ENCODE measurements around the gene MAD1L1. TPM values are rescaled to one million over a fixed set of nuclear protein-coding genes. Genes with fewer than 3 reads are reported as not detected.

The MAD1L1 gene
- total RNA-seq, 1 experiment from 2014 or later, result 63.0 TPM

DNA sequence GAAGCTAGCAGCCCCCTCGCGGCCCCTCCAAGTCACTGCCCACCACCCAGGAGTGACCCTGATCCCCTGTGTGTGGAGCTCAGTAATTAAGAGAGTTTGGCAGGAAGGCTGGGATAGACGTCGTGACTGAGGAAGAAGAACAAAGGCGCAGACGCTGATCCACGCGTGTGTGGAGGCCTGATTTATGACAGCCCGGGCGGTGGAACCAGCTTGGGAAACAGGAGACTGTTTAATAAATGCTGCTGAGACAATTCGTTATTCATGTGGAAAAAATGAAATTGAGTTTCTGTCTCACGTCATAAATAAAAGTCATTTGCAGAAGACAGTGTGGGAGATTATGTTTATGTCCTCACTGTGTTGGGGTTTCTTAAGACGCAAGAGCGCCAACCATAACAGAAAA is 431.8 kb downstream of the MAD1L1 start:
- Histone ChIP-seq H3K4me3 (ENCODE audit: insufficient read depth, low read depth, low read length) (no peak overlapping the region), H3K27me3 (ENCODE audit: control insufficient read depth, insufficient read depth, low read length) (no peaks in the 10 kb centered on the region), H3K36me3 (replicated peaks; ENCODE audit: control insufficient read depth, insufficient read depth, low read length) (no peaks in the 10 kb centered on the region)
- DNase-seq, result no peak

GRCh38 chr7:1798191-1798590 is 434.6 kb downstream of the MAD1L1 start:
- Histone ChIP-seq H3K36me3 (replicated peaks; ENCODE audit: control insufficient read depth, insufficient read depth, low read length) (no peaks in the 10 kb centered on the region), H3K4me3 (ENCODE audit: insufficient read depth, low read depth, low read length) (no peak overlapping the region), H3K27me3 (ENCODE audit: control insufficient read depth, insufficient read depth, low read length) (no peaks in the 10 kb centered on the region)
- no peak for DNase-seq

DNA sequence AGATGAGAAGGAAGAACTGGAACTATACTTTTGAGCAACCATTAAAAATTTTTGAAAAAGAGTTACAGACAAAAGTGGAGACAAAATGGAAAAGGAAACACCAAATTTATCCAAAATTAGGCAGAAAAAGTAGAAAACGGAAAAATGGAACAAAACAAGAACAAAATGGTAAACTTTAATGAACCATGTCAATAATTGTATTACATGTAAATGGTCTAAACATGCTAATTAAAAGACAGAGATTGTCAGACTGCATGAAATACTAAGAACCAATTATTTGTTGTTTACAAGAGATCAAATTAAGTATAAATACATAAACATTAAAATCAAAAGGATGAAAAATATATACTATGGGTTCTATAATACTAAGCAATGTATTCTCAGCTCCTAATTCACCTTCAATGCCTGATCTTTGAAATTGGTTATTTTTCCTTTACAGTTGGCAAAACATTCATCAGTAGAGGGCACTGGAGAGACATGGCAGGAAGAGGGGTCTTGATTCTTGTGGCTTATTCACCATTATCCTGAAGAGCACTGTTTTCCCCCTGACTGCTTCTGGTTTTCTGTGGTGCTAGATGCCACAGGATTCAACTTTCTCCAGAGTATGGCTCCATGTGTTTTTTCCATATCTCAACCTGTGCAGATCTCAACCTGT is 437.7 kb downstream of the MAD1L1 start:
- Histone ChIP-seq H3K4me3 (ENCODE audit: insufficient read depth, low read depth, low read length) (no peak overlapping the region), H3K27me3 (ENCODE audit: control insufficient read depth, insufficient read depth, low read length) (no peaks in the 10 kb centered on the region), H3K36me3 (replicated peaks; ENCODE audit: control insufficient read depth, insufficient read depth, low read length) (no peaks in the 10 kb centered on the region)
- DNase-seq, result no peak

DNA sequence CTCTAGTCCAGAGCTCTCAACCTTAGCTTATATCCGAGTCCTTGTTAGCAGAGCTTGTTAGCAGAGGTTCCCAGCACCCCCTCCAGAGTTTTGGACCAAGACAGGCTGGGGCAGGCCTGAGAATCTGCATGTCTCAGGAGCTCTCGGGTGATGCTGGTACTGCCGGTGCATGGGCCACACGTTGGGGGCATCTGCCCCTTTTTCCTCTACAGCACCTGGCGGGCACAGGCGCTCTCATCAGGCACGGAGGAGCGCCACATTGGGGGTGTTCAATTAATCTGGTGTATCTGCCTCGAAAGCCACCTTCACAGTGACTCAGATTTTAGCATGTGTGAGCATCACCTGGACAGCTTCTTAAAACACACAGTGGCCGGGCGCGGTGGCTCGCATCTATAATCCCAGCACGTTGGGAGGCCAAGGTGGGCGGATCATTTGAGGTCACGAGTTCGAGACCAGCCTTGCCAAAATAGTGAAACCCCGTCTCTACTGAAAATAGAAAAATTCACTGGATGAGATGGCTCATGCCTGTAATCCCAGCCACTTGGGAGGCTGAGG is 445.0 kb downstream of the MAD1L1 start:
- Histone ChIP-seq H3K27me3 (ENCODE audit: control insufficient read depth, insufficient read depth, low read length) (no peaks in the 10 kb centered on the region), H3K4me3 (ENCODE audit: insufficient read depth, low read depth, low read length) (no peak overlapping the region), H3K36me3 (replicated peaks; ENCODE audit: control insufficient read depth, insufficient read depth, low read length) (no peaks in the 10 kb centered on the region)
- DNase-seq, result no peak

DNA sequence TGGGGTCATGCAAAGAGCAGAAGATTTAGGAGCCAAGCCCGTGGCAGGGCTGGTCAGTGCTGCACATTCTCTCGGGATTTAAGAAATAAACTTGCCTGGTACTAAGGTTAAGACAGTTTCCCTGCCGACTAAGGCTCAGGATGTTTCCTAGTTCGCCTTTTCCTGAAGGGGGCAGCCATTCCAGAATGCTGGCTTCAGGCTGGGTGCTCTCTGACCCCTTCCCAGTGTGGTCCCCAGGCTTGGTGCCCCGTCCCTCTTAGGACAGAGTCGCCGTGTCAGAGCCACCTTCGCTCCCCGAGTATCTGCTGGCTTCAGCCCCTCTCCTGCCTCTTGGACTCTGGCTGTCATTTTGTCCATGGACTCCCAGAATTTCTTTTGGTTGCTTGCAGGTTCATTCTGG is 445.5 kb downstream of the MAD1L1 start:
- H3K36me3 ChIP-seq (replicated peaks; ENCODE audit: control insufficient read depth, insufficient read depth, low read length), result no peaks in the 10 kb centered on the region
- DNase-seq, result peak; percentile 36
- no peaks in the 10 kb centered on the region for H3K27me3 ChIP-seq (ENCODE audit: control insufficient read depth, insufficient read depth, low read length)
- no peak overlapping the region for H3K4me3 ChIP-seq (ENCODE audit: insufficient read depth, low read depth, low read length)

GRCh38 chr7:1785839-1786238 is 446.9 kb downstream of the MAD1L1 start:
- no peak for DNase-seq
- H3K36me3 ChIP-seq (replicated peaks; ENCODE audit: control insufficient read depth, insufficient read depth, low read length), result no peaks in the 10 kb centered on the region
- no peak overlapping the region for H3K4me3 ChIP-seq (ENCODE audit: insufficient read depth, low read depth, low read length)
- H3K27me3 ChIP-seq (ENCODE audit: control insufficient read depth, insufficient read depth, low read length), result no peaks in the 10 kb centered on the region

DNA sequence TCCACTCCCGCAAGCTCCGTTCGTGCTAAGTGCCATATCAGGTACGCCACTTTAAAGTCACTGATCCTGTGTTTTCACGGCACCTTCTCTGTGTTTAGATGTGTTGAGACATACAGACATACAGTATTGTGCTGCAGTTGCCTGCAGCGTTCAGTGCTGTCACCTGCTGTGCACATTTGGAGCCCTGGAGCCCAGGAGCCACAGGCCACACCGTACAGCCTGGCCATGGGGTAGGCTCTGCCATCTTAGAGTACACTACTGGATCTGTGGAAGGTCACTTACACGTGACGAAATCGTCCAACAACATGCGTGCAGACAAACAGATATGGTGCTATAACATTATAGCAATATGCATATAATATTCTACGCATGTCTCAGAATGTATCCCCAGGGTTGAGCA is 451.4 kb downstream of the MAD1L1 start:
- DNase-seq, result no peak
- H3K27me3 ChIP-seq (ENCODE audit: control insufficient read depth, insufficient read depth, low read length), result no peaks in the 10 kb centered on the region
- H3K36me3 ChIP-seq (replicated peaks; ENCODE audit: control insufficient read depth, insufficient read depth, low read length), result no peaks in the 10 kb centered on the region
- H3K4me3 ChIP-seq (ENCODE audit: insufficient read depth, low read depth, low read length), result no peak overlapping the region

DNA sequence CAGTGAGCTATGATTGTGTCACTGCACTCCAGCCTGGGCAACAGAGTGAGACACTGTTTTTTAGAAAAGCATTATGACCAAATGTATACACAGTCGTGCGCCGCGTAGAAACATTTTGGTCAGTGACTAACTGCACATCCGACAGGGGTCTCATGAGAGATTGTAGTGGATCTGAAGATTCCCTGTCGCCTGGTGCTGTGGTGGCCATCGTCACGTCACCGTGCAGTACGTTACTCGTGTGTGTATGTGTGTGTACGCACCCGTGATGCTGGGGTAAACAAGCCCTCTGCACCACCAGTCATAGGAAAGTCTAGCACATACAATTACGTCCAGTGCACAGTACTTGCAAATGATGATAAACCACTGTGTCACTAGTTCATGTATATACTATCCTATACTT is 453.3 kb downstream of the MAD1L1 start:
- Histone ChIP-seq H3K27me3 (ENCODE audit: control insufficient read depth, insufficient read depth, low read length) (no peaks in the 10 kb centered on the region), H3K4me3 (ENCODE audit: insufficient read depth, low read depth, low read length) (no peak overlapping the region), H3K36me3 (replicated peaks; ENCODE audit: control insufficient read depth, insufficient read depth, low read length) (no peaks in the 10 kb centered on the region)
- DNase-seq, result no peak

DNA sequence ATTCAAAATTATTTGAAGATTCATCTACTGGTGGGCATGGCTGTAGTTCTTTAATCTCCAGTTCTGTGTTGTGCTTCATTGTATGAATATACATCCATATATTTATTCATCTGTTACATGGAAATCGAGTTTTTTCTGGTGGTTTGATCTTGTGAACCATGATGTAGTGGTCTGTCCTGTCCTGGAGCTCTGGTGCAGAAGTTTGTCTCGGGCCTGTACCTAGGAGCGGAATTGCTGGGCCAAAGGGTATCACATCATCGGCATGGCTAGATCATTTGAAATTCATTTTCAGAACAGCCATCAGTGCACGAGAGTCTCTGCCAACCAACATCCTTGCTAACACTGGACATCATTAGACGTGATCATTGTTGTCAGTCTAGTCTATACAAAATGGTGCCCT is 455.6 kb downstream of the MAD1L1 start:
- Histone ChIP-seq H3K36me3 (replicated peaks; ENCODE audit: control insufficient read depth, insufficient read depth, low read length) (no peaks in the 10 kb centered on the region), H3K27me3 (ENCODE audit: control insufficient read depth, insufficient read depth, low read length) (no peaks in the 10 kb centered on the region), H3K4me3 (ENCODE audit: insufficient read depth, low read depth, low read length) (no peak overlapping the region)
- DNase-seq, result no peak

DNA sequence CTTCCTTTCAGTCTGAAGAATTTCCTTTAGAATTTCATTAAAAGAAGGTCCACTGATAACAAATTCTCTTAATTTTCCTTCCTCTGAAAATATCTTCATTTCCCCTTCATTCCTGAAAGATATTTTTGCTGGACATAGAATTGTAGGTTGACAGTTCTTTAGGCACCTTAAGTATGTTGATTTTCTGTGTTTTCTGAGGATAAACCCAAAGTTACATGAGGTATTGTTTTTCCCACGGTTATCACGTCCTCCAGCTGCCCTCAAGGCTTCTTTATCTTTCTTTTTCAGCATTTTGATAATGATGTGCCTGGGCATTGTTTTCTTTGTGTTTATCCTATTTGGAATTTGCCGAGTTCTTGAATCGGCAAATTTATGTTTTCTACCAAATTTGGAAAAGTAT is 457.4 kb downstream of the MAD1L1 start:
- Histone ChIP-seq H3K4me3 (ENCODE audit: insufficient read depth, low read depth, low read length) (no peak overlapping the region), H3K27me3 (ENCODE audit: control insufficient read depth, insufficient read depth, low read length) (no peaks in the 10 kb centered on the region), H3K36me3 (replicated peaks; ENCODE audit: control insufficient read depth, insufficient read depth, low read length) (no peaks in the 10 kb centered on the region)
- DNase-seq, result no peak

DNA sequence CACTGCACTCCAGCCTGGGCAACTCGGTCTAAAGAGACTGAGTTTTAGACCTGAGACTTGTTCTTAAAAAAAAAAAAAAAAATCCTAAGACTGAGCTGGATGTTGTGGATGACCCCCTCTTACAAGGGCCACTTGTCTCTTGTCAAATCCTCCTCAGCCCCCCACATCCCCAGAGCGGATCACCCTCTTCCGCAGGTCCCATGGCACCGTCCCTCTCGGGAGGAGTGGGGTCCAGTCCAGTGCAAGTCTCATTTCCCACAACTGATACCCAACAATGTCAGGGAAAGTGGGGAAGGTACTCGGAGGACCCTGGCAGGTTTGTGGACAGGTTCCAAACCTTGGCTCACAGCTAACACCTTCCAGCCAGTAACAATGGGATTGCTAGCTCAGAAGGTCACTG is 462.4 kb downstream of the MAD1L1 start:
- Histone ChIP-seq H3K27me3 (ENCODE audit: control insufficient read depth, insufficient read depth, low read length) (no peaks in the 10 kb centered on the region), H3K4me3 (ENCODE audit: insufficient read depth, low read depth, low read length) (no peak overlapping the region), H3K36me3 (replicated peaks; ENCODE audit: control insufficient read depth, insufficient read depth, low read length) (no peaks in the 10 kb centered on the region)
- DNase-seq, result peak; percentile 26

DNA sequence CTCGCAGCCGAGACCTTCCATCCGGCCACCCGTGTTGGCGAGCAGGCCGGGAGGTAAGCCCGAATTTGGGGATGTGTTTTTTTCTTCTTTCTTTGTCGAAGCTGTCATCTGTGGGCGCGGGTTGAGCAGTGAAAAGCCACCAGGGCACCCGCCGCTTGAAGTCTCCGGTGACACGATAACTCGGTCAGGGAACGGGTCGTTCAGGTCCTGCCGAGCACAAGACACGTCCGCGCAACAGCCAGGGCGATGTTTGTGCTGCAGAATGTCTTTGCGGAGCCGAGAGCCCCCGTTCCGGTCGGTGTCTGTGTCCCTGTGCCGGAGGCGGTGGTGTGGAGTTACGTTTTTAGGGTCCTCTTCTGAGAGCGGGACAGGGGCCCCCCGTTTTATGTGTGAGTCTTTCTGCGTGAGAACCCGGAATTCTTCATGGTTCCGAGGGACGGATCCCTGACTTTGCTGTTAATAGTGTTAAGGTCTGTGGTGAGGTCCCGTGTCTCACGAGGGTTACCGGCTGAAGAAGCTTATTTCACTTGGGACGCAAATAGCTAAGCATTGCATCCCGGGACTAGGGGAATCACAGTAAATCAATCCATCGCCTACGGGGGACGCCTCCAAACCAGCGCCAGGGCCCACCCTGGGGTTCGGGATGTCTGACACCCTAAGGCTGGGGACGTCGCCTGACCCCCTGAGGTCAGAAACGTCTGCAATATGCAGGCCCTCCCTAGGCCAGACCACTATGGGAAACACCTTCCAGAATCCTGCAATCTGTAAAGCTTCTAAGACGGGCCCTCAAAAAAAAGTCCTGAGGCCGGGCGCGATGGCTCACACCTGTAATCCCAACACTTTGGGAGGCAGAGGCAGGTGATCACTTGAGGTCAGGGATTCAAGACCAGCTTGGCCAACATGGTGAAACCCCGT is 463.2 kb downstream of the MAD1L1 start:
- H3K27me3 ChIP-seq (ENCODE audit: control insufficient read depth, insufficient read depth, low read length), result no peaks in the 10 kb centered on the region
- no peak overlapping the region for H3K4me3 ChIP-seq (ENCODE audit: insufficient read depth, low read depth, low read length)
- DNase-seq, result peak; percentile 31
- no peaks in the 10 kb centered on the region for H3K36me3 ChIP-seq (replicated peaks; ENCODE audit: control insufficient read depth, insufficient read depth, low read length)

DNA sequence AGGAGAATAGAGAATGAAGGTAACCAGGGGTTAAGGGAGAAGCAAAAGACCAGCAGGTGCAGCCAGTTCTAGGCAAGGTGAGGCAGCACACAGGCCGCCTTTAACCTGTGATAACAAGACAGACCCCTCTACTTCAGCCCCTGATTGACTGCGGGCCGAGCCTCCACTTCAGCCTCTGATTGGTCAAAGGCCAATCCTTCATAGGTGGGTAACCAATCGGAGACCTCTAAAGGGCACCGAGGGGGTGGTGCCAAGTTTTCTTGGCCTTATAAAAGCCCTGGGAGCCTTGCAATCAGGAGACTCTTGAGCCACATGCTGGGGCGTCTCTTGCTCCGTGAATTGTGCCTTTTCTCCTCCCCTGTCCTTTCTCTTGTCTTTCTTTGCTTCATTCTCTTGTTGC is 463.9 kb downstream of the MAD1L1 start:
- no peaks in the 10 kb centered on the region for H3K27me3 ChIP-seq (ENCODE audit: control insufficient read depth, insufficient read depth, low read length)
- DNase-seq, result peak; percentile 89
- no peaks in the 10 kb centered on the region for H3K36me3 ChIP-seq (replicated peaks; ENCODE audit: control insufficient read depth, insufficient read depth, low read length)
- H3K4me3 ChIP-seq (ENCODE audit: insufficient read depth, low read depth, low read length), result no peak overlapping the region

DNA sequence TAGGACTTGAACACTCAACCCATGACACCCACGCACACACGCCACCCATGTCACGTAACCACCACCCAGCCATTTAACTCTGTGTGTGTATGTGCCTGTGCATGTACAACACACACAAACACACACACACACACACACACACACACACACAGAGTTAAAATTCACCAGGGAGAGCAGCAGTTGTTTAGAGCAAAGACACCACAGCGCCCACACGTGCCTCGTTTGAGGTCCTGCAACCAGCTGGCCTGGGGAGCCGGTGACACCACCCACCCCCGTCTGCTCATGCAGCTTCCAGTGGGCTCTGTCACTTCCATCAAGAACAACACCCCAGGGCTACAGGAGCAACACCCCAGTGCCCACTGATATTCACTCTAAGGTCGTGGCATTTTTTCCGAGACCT is 465.2 kb downstream of the MAD1L1 start:
- no peaks in the 10 kb centered on the region for H3K36me3 ChIP-seq (replicated peaks; ENCODE audit: control insufficient read depth, insufficient read depth, low read length)
- peak; percentile 89 for DNase-seq
- no peak overlapping the region for H3K4me3 ChIP-seq (ENCODE audit: insufficient read depth, low read depth, low read length)
- H3K27me3 ChIP-seq (ENCODE audit: control insufficient read depth, insufficient read depth, low read length), result no peaks in the 10 kb centered on the region

Measured in H7 (cell line).